GM13977 (cell line): Measurements from ENCODE around the gene CTNND2.

Experiments
- DNase-seq: peaks from one replicate; pipeline ENCODE4 v3.0.0; 2012; ENCODE audit warnings: low spot score
- CTCF ChIP-seq: IDR thresholded peaks from 2 replicates; pipeline ENCODE4 v1.5.1; 2012; ENCODE audit warnings: mild to moderate bottlenecking, control low read depth; ENCODE audit not compliant: insufficient read depth; ENCODE audit errors: extremely low read depth, missing control alignments
- in situ Hi-C: fragments of 300-500 bp; cut with MboI; formaldehyde crosslinking; loops from one replicate; pipeline ENCODE4 v1.12.0; 2022; ENCODE audit warnings: low sequenced_read_pairs, low pct_unique_long_range_greater_than_20kb, mixed read lengths, inconsistent platforms; ENCODE audit not compliant: unreplicated experiment

CTNND2 gene

GRCh38 chr5:11511878-11512277 is 392.4 kb downstream of the CTNND2 start:
- TF ChIP-seq CTCF, result no peak
- no peak for DNase-seq

GRCh38 chr5:11510889-11511288 is 393.4 kb downstream of the CTNND2 start:
- no peak for DNase-seq

More at GRCh38 chr5:11511878-11512277, 392.4 kb downstream of the CTNND2 start:
- in situ Hi-C loops, result no loop called here

GRCh38 chr5:11509793-11510192 is 394.5 kb downstream of the CTNND2 start:
- in situ Hi-C loops, result no loop called here
- DNase-seq, result no peak
- no peak for TF ChIP-seq CTCF

More at GRCh38 chr5:11510889-11511288, 393.4 kb downstream of the CTNND2 start:
- in situ Hi-C loops, result no loop called here
- TF ChIP-seq CTCF, result no peak

- no peak for TF ChIP-seq CTCF
- in situ Hi-C loops, result no loop called here
- DNase-seq, result no peak
These were observed 396.9 kb downstream of the CTNND2 start for GRCh38 chr5:11507156-11507910.

GRCh38 chr5:11504886-11505193 is 399.4 kb downstream of the CTNND2 start:
- no peak for TF ChIP-seq CTCF
- DNase-seq, result no peak
- in situ Hi-C loops, result no loop called here

- in situ Hi-C loops, result no loop called here
These were observed 400.0 kb downstream of the CTNND2 start for GRCh38 chr5:11504065-11504885.

More at GRCh38 chr5:11504065-11504885, 400.0 kb downstream of the CTNND2 start:
- DNase-seq, result no peak
- TF ChIP-seq CTCF, result no peak
